Measurements from ENCODE around the gene LENG1.

LENG1 gene

GRCh38 chr19:54137699-54138488, 21.6 kb downstream of the LENG1 start, which contains the start of gene CNOT3:
CNOT3 (plus strand) TSS chr19:54137762; CDS start chr19:54142979, 5,217 bp downstream.
- DNase-seq = no peak

DNA sequence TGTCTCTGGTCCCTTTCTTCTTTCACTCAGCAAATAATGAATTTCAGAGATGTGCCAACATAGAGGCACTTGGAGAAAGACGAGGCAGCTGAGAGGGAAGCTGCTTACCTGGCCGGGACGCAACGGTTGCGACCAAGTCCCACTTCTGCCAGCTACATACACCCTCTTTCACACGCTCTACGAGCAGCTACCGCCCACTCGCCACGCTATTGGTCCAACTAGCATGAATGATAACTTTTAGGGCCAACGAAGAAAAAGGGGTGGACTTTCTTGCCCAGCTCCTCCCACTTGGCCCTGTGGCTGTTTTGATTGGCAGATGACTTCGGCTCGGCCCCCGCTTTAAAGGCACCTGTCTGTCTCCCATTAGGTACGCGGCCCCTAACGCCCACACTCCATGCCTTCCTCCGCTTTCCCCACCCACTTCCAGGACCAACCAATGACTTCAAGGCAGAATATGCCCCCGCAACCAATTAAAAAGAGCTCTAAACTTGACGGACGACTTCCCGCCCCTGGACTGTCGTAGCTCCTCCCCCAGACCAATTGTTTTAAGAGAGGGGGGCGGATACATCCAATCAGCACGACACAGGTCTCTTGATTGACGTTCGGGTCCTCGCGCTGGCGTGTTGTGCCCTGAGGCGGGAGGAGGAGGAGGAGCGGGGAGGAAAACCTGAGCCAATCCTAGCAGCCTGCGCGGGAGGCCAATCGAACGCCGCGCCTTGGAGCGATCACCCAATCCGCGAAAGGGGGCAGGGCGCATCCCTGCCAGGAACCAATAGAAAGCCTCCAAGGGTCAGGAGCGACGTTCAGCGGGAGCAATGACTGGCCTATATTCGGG, 22.4 kb downstream of the LENG1 start:
- peak; percentile 100 for DNase-seq

DNA sequence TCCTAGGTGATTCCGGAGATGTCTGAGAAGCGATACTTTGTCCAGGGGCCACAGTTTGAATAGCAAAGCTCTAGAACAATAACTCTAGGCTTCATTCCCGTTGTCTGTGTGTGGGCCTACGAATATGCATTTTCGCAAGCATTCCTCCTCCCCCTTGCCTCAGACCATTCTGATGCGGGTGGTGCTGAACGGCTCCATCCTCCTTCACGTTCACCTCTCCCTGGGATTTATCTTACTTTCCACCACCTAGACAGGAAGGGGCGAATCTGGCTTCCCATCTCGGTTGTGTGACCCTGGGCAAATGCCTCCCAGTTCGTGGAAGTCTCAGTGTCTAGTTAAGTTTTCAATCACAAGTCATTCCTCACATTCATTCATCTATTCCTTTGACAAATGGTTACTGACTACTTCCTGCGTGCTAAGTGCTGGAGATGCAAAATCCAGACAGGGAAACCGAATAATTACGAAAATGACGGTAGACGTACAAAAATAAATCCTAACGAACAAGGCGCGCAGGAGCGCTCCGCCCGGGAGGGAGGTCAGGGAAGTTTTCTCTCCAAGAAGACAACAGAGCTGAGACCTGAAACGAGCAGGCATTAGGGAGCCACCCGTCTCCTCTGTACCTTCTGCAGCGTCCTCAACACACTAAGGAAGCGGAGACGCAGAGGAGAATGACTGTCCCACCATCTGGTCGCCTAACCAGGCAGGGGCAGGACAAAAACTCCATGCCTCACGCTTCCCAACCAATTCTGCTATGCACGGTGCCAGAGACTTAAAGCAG, 23.2 kb downstream of the LENG1 start:
- DNase-seq = no peak

GRCh38 chr19:54133957-54134590, 25.4 kb downstream of the LENG1 start:
- no peak for DNase-seq

DNA sequence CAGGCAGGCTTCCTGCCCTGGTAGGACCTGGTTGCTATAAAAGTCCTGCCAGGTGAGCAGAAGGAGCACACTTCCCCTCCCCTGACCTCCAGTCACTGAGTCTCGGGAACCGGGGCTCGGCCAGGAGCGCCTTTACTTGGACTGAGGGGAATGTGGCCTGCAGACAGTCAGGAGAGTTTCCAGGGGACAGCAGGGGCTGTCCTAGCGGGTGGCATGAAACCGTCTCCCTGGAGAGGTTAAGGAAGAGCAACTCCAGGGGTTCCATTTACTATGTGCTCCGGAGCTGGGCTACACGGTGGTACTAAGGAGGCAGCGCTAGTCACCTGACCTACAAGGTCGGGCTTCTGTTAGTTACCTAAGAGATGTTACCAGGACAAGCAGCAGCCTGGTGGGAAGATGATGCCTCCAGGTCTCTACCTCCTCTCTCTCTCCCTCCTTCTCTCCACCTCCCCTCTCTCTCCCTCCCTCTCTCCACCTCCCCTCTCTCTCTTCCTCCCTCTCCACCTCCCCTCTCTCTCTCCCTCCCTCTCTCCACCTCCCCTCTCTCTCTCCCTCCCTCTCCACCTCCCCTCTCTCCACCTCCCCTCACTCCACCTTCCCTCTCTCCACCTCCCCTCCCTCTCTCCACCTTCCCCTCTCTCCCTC, 26.1 kb downstream of the LENG1 start:
- DNase-seq = peak; percentile 53

DNA sequence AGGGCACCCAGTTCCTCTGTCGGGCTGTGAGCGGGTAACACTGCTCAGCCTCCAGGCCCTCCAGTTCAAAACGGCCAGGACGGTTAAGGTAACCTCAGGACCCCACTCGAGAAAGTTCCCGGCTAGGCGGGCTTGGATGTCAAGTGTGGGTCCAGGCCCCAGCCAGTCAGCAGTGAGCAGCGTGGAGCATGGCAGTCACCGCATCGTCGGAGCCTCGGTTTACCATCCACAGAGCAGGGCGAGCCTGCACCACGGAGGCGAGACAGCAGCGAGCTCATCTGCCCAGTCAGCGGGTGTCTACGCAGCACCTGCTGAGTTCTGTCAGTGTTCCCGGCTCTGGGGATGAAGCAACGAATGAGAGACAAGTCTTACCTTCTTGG, 29.9 kb downstream of the LENG1 start:
- DNase-seq = no peak

DNA sequence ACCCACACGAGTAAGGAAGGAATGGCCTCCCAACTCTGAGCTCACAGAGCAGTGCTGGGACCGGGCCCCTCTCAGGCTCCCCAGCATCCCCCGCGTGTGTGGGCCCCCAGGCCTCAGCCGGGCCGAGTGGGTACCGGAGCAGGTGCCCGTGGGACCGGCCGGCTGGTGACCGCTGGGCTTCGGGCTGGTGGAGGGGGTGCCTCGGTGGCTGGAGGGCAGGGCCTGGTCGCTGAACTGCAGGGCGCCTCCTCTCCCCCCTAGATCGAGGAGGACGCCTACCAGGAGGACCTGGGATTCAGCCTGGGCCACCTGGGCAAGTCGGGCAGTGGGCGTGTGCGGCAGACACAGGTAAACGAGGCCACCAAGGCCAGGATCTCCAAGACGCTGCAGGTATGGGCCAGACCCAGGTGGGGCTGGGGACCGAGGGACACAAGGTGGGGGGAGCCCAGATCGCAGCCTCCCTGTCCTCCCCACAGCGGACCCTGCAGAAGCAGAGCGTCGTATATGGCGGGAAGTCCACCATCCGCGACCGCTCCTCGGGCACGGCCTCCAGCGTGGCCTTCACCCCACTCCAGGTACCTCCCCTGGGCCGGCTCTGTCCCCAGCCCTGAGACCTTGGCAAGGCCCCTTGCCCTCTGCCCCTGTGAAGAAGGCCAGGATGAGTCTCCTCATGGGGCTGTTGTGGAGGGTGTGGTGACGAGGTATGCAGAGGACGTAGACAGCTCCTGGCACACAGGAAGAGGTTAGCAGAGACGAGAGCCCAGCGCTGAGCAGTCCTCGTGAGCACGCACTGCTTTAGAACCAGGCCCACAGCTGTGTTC, 30.5 kb downstream of the LENG1 start:
- DNase-seq = no peak

- DNase-seq = no peak
Measured at GRCh38 chr19:54128441-54128725, 31.1 kb downstream of the LENG1 start.

GRCh38 chr19:54127688-54128440, 31.7 kb downstream of the LENG1 start:
- DNase-seq = no peak

- DNase-seq = no peak
Measured at GRCh38 chr19:54125713-54126112, 33.8 kb downstream of the LENG1 start.

- DNase-seq = no peak
Measured at GRCh38 chr19:54124393-54124792, 35.1 kb downstream of the LENG1 start.

DNA sequence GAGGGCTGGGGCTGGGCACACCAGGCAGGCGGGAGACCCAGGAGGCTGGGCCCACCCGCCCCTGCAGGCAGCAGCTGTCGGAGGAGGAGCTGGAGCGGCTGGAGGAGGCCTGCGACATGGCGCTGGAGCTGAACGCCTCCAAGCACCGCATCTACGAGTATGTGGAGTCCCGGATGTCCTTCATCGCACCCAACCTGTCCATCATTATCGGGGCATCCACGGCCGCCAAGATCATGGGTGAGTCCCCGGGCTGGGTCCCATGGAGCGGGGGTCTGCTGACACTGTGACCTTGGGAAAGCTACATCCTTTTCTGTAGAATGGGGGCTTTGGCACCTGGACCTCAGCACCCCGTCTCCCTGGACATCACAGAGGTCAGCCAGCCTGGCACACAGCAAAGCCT, 35.8 kb downstream of the LENG1 start:
- DNase-seq = no peak

- no peak for DNase-seq
Measured at GRCh38 chr19:54121259-54121658, 38.3 kb downstream of the LENG1 start.

GRCh38 chr19:54115109-54116063, 44.1 kb downstream of the LENG1 start, which contains the start of the genes PRPF31 and TFPT:
PRPF31 (plus strand) TSS chr19:54115754; CDS start chr19:54118279, 2,525 bp downstream.
TFPT (minus strand) TSS chr19:54115657; CDS start chr19:54115269, 388 bp downstream.
- peak; percentile 99 for DNase-seq

- DNase-seq = peak; percentile 19
Measured at GRCh38 chr19:54114340-54115108, 45.0 kb downstream of the LENG1 start.

DNA sequence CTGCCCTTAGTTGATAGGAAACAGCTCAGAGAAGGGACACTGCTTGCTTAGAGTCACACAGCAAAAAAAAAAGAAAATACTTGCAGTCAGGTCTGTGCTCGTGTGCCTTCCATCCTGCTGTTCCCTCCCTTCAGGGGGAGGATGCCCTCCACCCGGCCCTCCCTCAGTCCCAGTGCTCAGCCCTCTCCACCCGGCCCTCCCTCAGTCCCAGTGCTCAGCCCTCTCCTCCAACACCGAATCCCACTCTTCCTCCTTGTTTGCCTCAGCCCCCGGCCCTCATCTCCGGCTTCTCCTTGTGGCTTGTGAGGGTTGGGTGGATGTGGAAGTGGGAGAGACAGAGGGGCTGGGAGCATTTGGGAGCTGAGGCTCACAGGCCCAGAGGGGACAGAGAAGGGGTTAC, 49.9 kb downstream of the LENG1 start:
- DNase-seq = no peak

- DNase-seq = no peak
Measured at GRCh38 chr19:54108496-54108895, 51.0 kb downstream of the LENG1 start.

DNA sequence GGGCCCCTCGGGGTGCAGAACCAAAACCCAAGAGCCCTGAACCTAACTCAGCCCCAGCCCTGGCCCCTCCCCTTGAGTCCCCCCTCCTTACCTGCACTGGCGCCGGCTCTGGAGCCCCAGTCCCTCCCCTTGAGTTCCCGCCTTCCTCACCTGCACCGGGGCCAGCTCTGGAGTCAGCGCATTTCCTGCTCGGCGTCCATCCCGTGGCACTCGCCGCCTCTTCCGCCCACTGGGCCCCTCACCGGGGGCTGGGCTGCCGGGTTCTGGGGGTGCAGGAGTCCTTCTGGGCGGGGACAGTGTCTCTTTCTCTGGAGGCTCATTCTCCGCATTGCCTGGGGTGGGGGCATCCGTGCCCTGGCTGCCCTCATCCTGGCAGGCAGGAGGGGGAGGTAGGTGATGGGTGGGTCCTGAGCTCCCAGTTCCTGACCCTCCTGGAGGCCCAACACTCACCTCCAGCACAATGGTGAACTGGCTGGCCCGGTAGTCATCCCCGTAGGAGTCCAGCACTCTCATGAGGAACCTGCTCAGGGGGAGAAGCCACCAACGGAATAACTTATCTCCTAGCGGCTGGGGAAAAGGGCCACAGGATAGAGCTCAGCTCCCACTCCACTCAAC, 51.5 kb downstream of the LENG1 start:
- no peak for DNase-seq

Measured in fibroblast of skin of right biceps (primary cell).